HL-60 (cell line): ENCODE results near the gene PACS1.

Source experiments
- CTCF ChIP-seq: IDR thresholded peaks from one replicate; pipeline ENCODE4 v1.5.1; 2011; ENCODE audit warnings: low read length, control low read depth, inconsistent platforms; ENCODE audit not compliant: insufficient read depth
- POLR2AphosphoS5 ChIP-seq: IDR thresholded peaks from 2 replicates; pipeline ENCODE4 v1.6.1; 2012; ENCODE audit warnings: low read depth

DNA sequence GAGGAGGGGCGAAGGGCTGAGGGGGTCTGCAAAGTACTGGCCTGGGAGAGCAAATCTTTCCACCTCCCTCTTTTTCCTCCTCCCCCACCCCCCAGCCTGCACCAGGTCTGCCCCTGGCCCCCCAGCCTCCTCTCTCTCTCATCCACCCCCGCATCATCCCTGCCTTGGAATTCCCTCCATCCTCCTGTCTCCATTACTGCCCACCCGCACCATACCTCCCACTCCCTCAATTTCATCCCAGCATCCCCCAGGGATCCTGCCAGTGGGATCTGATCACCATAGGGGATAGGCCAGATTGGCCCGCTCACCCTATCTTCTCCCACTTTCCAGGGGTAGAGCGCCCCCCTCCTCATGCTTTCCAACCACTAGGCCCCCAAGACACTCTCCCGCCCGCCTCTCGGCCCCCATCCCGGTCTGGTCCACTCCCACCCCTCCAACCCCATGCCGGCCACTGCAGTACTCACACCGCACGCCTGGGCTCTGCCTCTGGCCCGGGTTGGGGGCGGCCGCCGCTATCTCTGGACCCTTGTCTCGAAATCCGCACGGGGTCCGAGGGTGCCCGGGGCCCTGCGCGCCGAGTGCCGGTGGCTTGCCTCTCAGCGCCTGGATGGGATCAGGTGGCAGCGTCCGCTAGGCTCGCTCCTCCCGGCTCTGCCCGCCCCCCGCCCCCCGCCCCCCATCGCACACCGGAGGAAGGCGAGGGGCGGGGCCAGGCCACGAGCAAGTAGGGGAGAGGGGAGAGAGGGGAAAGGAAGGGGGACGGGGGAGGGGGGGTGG lies 21.3 kb upstream of the PACS1 start, which contains the start of gene GAL3ST3:
- TF ChIP-seq CTCF, result no peak
- TF ChIP-seq POLR2AphosphoS5, result no peak
